ENCODE results near the gene ARHGEF4.

Gene ARHGEF4

GRCh38 chr2:130832296-130832940 is 4.3 kb upstream of the ARHGEF4 start:
- H3K4me3 ChIP-seq (ENCODE audit: low read depth, low read length) = no peak overlapping the region

- no peak overlapping the region for H3K4me3 ChIP-seq (ENCODE audit: low read depth, low read length)
These were observed 2.4 kb upstream of the ARHGEF4 start for GRCh38 chr2:130834091-130834930.

- no peak overlapping the region for H3K4me3 ChIP-seq (ENCODE audit: low read depth, low read length)
These were observed 1.6 kb upstream of the ARHGEF4 start for GRCh38 chr2:130834931-130835765.

GRCh38 chr2:130835766-130836015 is 1.0 kb upstream of the ARHGEF4 start:
- no peak overlapping the region for H3K4me3 ChIP-seq (ENCODE audit: low read depth, low read length)

GRCh38 chr2:130837175-130837810 is 579 bp downstream of the ARHGEF4 start:
- H3K4me3 ChIP-seq (ENCODE audit: low read depth, low read length) = peak overlapping the region; percentile 53

GRCh38 chr2:130837811-130838565 is 1.3 kb downstream of the ARHGEF4 start:
- H3K4me3 ChIP-seq (ENCODE audit: low read depth, low read length) = no peak overlapping the region

- H3K4me3 ChIP-seq (ENCODE audit: low read depth, low read length) = no peak overlapping the region
These were observed 2.5 kb downstream of the ARHGEF4 start for GRCh38 chr2:130839011-130839780.

- no peak overlapping the region for H3K4me3 ChIP-seq (ENCODE audit: low read depth, low read length)
These were observed 3.8 kb downstream of the ARHGEF4 start for GRCh38 chr2:130840506-130840905.

GRCh38 chr2:130841741-130842365 is 5.1 kb downstream of the ARHGEF4 start:
- no peak overlapping the region for H3K4me3 ChIP-seq (ENCODE audit: low read depth, low read length)

GRCh38 chr2:130842770-130843169 is 6.1 kb downstream of the ARHGEF4 start:
- H3K4me3 ChIP-seq (ENCODE audit: low read depth, low read length) = no peak overlapping the region

GRCh38 chr2:130843321-130843985 is 6.7 kb downstream of the ARHGEF4 start:
- H3K4me3 ChIP-seq (ENCODE audit: low read depth, low read length) = no peak overlapping the region

- no peak overlapping the region for H3K4me3 ChIP-seq (ENCODE audit: low read depth, low read length)
These were observed 7.4 kb downstream of the ARHGEF4 start for GRCh38 chr2:130844161-130844560.

GRCh38 chr2:130845505-130846085 is 8.9 kb downstream of the ARHGEF4 start:
- no peak overlapping the region for H3K4me3 ChIP-seq (ENCODE audit: low read depth, low read length)

- H3K4me3 ChIP-seq (ENCODE audit: low read depth, low read length) = no peak overlapping the region
These were observed 9.5 kb downstream of the ARHGEF4 start for GRCh38 chr2:130846233-130846632.

GRCh38 chr2:130846686-130847375 is 10.1 kb downstream of the ARHGEF4 start:
- no peak overlapping the region for H3K4me3 ChIP-seq (ENCODE audit: low read depth, low read length)

- H3K4me3 ChIP-seq (ENCODE audit: low read depth, low read length) = no peak overlapping the region
These were observed 11.2 kb downstream of the ARHGEF4 start for GRCh38 chr2:130847776-130848525.

GRCh38 chr2:130848526-130849210 is 12.0 kb downstream of the ARHGEF4 start:
- no peak overlapping the region for H3K4me3 ChIP-seq (ENCODE audit: low read depth, low read length)

Measured in iPS-11a (cell line).